SJSA1 (cell line): ENCODE results near the gene UQCR11. TPM values are rescaled to one million over a fixed set of nuclear protein-coding genes. Genes with fewer than 3 reads are reported as not detected.

Experiments
- DNase-seq, 2 experiments: peaks; one replicate each; pipeline ENCODE4 v3.0.0-alpha.2; 2015 to 2020; ENCODE audit warnings: low spot score in 2 of 2, low read depth in 1 of 2
- H3K27ac ChIP-seq: fragments of 250-450 bp; sonication (Bioruptor Pico); 2 replicates; pipeline ENCODE4 v1.5.1; 2020; ENCODE audit warnings: mild to moderate bottlenecking, moderate library complexity
- H3K27me3 ChIP-seq: fragments of 250-450 bp; sonication (Bioruptor Pico); replicated peaks from 2 replicates; pipeline ENCODE4 v1.5.1; 2020; ENCODE audit warnings: mild to moderate bottlenecking, moderate library complexity
- H3K36me3 ChIP-seq: fragments of 250-450 bp; sonication (Bioruptor Pico); 2 replicates; pipeline ENCODE4 v1.5.1; 2020; ENCODE audit warnings: mild to moderate bottlenecking
- H3K4me1 ChIP-seq: fragments of 250-450 bp; sonication (Bioruptor Pico); replicated peaks from 2 replicates; pipeline ENCODE4 v1.6.1; 2021; ENCODE audit warnings: mild to moderate bottlenecking
- H3K4me3 ChIP-seq: fragments of 250-450 bp; sonication (Bioruptor Pico); 2 replicates; pipeline ENCODE4 v1.5.1; 2020; ENCODE audit warnings: mild to moderate bottlenecking
- H3K9me3 ChIP-seq: fragments of 250-450 bp; sonication (Bioruptor Pico); replicated peaks from 2 replicates; pipeline ENCODE4 v1.5.1; 2020; ENCODE audit warnings: mild to moderate bottlenecking
- total RNA-seq: library from RNA; depleted of rRNA; stranded (reverse); fragments of >200 nt; shearing (Covaris generic); gene quantifications from 2 replicates; pipeline ENCODE4 v1.2.3, GENCODE V29; 2014

The UQCR11 gene
- total RNA-seq, 1 experiment from 2014 or later = 60.1 TPM

- Histone ChIP-seq H3K27me3 (no peaks in the 10 kb centered on the region), H3K36me3 (peaks cover 64% of the 10 kb centered on the region), H3K27ac (no peak overlapping the region), H3K4me1 (no peaks in the 10 kb centered on the region), H3K4me3 (no peak overlapping the region), H3K9me3 (no peaks in the 10 kb centered on the region)
- no peak for DNase-seq
Measured at GRCh38 chr19:1616396-1616795, 11.1 kb upstream of the UQCR11 start.

- H3K27me3 ChIP-seq = no peaks in the 10 kb centered on the region
- H3K36me3 ChIP-seq = peaks cover 64% of the 10 kb centered on the region
- H3K9me3 ChIP-seq = no peaks in the 10 kb centered on the region
- no peaks in the 10 kb centered on the region for H3K4me1 ChIP-seq
- no peak overlapping the region for H3K27ac ChIP-seq
- DNase-seq = no peak
- no peak overlapping the region for H3K4me3 ChIP-seq
Measured at GRCh38 chr19:1615156-1615765, 10.0 kb upstream of the UQCR11 start.

- no peak overlapping the region for H3K27ac ChIP-seq
- DNase-seq = no peak
- no peaks in the 10 kb centered on the region for H3K4me1 ChIP-seq
- H3K4me3 ChIP-seq = no peak overlapping the region
- peaks cover 58% of the 10 kb centered on the region for H3K36me3 ChIP-seq
- no peaks in the 10 kb centered on the region for H3K27me3 ChIP-seq
- H3K9me3 ChIP-seq = no peaks in the 10 kb centered on the region
Measured at GRCh38 chr19:1613808-1614570, 8.7 kb upstream of the UQCR11 start.

- H3K36me3 ChIP-seq = peaks cover 52% of the 10 kb centered on the region
- no peak overlapping the region for H3K4me3 ChIP-seq
Measured at GRCh38 chr19:1613146-1613545, 7.9 kb upstream of the UQCR11 start.

GRCh38 chr19:1612114-1613086 is 7.1 kb upstream of the UQCR11 start:
- no peak for DNase-seq
- Histone ChIP-seq H3K4me1 (no peaks in the 10 kb centered on the region), H3K4me3 (no peak overlapping the region), H3K27me3 (no peaks in the 10 kb centered on the region), H3K9me3 (no peaks in the 10 kb centered on the region), H3K36me3 (peaks cover 50% of the 10 kb centered on the region), H3K27ac (no peak overlapping the region)

More at GRCh38 chr19:1613146-1613545, 7.9 kb upstream of the UQCR11 start:
- no peaks in the 10 kb centered on the region for H3K4me1 ChIP-seq
- DNase-seq = no peak
- H3K27me3 ChIP-seq = no peaks in the 10 kb centered on the region
- no peaks in the 10 kb centered on the region for H3K9me3 ChIP-seq
- H3K27ac ChIP-seq = no peak overlapping the region

GRCh38 chr19:1611353-1611752 is 6.1 kb upstream of the UQCR11 start:
- H3K9me3 ChIP-seq = no peaks in the 10 kb centered on the region
- no peak overlapping the region for H3K27ac ChIP-seq
- no peak for DNase-seq
- no peaks in the 10 kb centered on the region for H3K27me3 ChIP-seq
- H3K4me3 ChIP-seq = no peak overlapping the region
- H3K4me1 ChIP-seq = peaks cover 3% of the 10 kb centered on the region
- peaks cover 47% of the 10 kb centered on the region for H3K36me3 ChIP-seq

GRCh38 chr19:1610579-1610978 is 5.3 kb upstream of the UQCR11 start:
- no peak for DNase-seq
- Histone ChIP-seq H3K4me3 (no peak overlapping the region), H3K27ac (no peak overlapping the region), H3K27me3 (no peaks in the 10 kb centered on the region), H3K36me3 (peaks cover 40% of the 10 kb centered on the region), H3K4me1 (peaks cover 8% of the 10 kb centered on the region), H3K9me3 (no peaks in the 10 kb centered on the region)

GRCh38 chr19:1609680-1610474 is 4.6 kb upstream of the UQCR11 start:
- H3K27ac ChIP-seq = no peak overlapping the region
- DNase-seq = no peak

GRCh38 chr19:1609103-1609396 is 3.8 kb upstream of the UQCR11 start:
- Histone ChIP-seq H3K4me3 (no peak overlapping the region), H3K9me3 (no peaks in the 10 kb centered on the region), H3K27ac (no peak overlapping the region), H3K4me1 (peaks cover 16% of the 10 kb centered on the region), H3K27me3 (no peaks in the 10 kb centered on the region), H3K36me3 (peaks cover 30% of the 10 kb centered on the region)
- no peak for DNase-seq

More at GRCh38 chr19:1609680-1610474, 4.6 kb upstream of the UQCR11 start:
- H3K36me3 ChIP-seq = peaks cover 38% of the 10 kb centered on the region
- no peaks in the 10 kb centered on the region for H3K9me3 ChIP-seq
- H3K4me1 ChIP-seq = peaks cover 8% of the 10 kb centered on the region
- no peak overlapping the region for H3K4me3 ChIP-seq
- H3K27me3 ChIP-seq = no peaks in the 10 kb centered on the region

- Histone ChIP-seq H3K27ac (no peak overlapping the region), H3K4me3 (no peak overlapping the region), H3K4me1 (peaks cover 21% of the 10 kb centered on the region), H3K27me3 (no peaks in the 10 kb centered on the region), H3K36me3 (peaks cover 30% of the 10 kb centered on the region), H3K9me3 (no peaks in the 10 kb centered on the region)
- no peak for DNase-seq
Measured at GRCh38 chr19:1608359-1609102, 3.3 kb upstream of the UQCR11 start.

GRCh38 chr19:1606138-1606651 is 933 bp upstream of the UQCR11 start:
- H3K27ac ChIP-seq = peak overlapping the region; percentile 15; the same call in 1 of the 2 replicates
- peaks cover 28% of the 10 kb centered on the region for H3K36me3 ChIP-seq
- peaks cover 21% of the 10 kb centered on the region for H3K4me1 ChIP-seq
- peak overlapping the region; percentile 84 for H3K4me3 ChIP-seq
- H3K27me3 ChIP-seq = no peaks in the 10 kb centered on the region
- no peaks in the 10 kb centered on the region for H3K9me3 ChIP-seq
- peak in 1 of 2 experiments; percentile 44 for DNase-seq

GRCh38 chr19:1602091-1602707 is 3.1 kb downstream of the UQCR11 start:
- Histone ChIP-seq H3K4me3 (no peak overlapping the region), H3K27ac (no peak overlapping the region)

More at GRCh38 chr19:1602091-1602707, 3.1 kb downstream of the UQCR11 start:
- Histone ChIP-seq H3K27me3 (no peaks in the 10 kb centered on the region), H3K36me3 (peaks cover 52% of the 10 kb centered on the region), H3K9me3 (no peaks in the 10 kb centered on the region), H3K4me1 (peaks cover 21% of the 10 kb centered on the region)
- no peak for DNase-seq
